Omental fat pad (tissue), 4 donors: ENCODE results near the gene PHLDA2. TPM values are rescaled to one million over a fixed set of nuclear protein-coding genes. Genes with fewer than 3 reads are reported as not detected.

Source experiments
- ATAC-seq: fragments of 150-250 bp; one replicate; pipeline ENCODE4 v1.9.1; 2016; ENCODE audit warnings: mild to moderate bottlenecking, moderate library complexity; ENCODE audit not compliant: low FRiP score
- DNase-seq: peaks from one replicate; pipeline ENCODE4 v3.0.0-alpha.2; 2019; ENCODE audit warnings: low spot score
- CTCF ChIP-seq, 3 donors: fragments of 450-650 bp; IDR thresholded peaks; one replicate each; pipeline ENCODE4 v1.5.1; 2016 to 2017; ENCODE audit warnings: antibody characterized with exemption in 3 of 3, mild to moderate bottlenecking in 3 of 3, moderate library complexity in 2 of 3
- total RNA-seq, 4 donors: library from RNA; depleted of rRNA; stranded (reverse); fragments of >200 nt; gene quantifications; one replicate each; pipeline ENCODE4 v1.1.0, GENCODE V29; 2016

Gene PHLDA2
- total RNA-seq, 4 donors from 2014 or later, result 3.8 to 10.2 (median 7.1) TPM; not detected in 1

- TF ChIP-seq CTCF (IDR thresholded peaks at IDR 0.05), result no peak
- DNase-seq (no peak), ATAC-seq (no peak)
These were observed 30.0 kb downstream of the PHLDA2 start for GRCh38 chr11:2899080-2899783.

GRCh38 chr11:2898366-2899079 is 30.7 kb downstream of the PHLDA2 start:
- ATAC-seq, result no peak
- DNase-seq, result no peak
- no peak for TF ChIP-seq CTCF (IDR thresholded peaks at IDR 0.05)

- DNase-seq (no peak), ATAC-seq (no peak)
- no peak for TF ChIP-seq CTCF (IDR thresholded peaks at IDR 0.05)
These were observed 32.2 kb downstream of the PHLDA2 start for GRCh38 chr11:2897048-2897447.

GRCh38 chr11:2896047-2896446 is 33.2 kb downstream of the PHLDA2 start:
- ATAC-seq (no peak), DNase-seq (no peak)
- no peak for TF ChIP-seq CTCF (IDR thresholded peaks at IDR 0.05)

GRCh38 chr11:2893935-2894334 is 35.3 kb downstream of the PHLDA2 start:
- ATAC-seq (no peak), DNase-seq (no peak)
- TF ChIP-seq CTCF (IDR thresholded peaks at IDR 0.05), result no peak

- no peak for TF ChIP-seq CTCF (IDR thresholded peaks at IDR 0.05)
- no peak for DNase-seq
- ATAC-seq, result no peak
These were observed 36.2 kb downstream of the PHLDA2 start for GRCh38 chr11:2892967-2893528.
